HG02798 (cell line): Measurements from ENCODE around the gene ABO.
"Not testable (repeated sequence)": the region's sequence is repeated elsewhere in the genome, so short reads cannot be mapped to it uniquely, and the experiment has no call there.

Experiments used
- ATAC-seq: cut with Tn5 transposase; IDR thresholded peaks from one replicate; pipeline ENCODE4 v1.9.1; 2021; ENCODE audit warnings: mild to moderate bottlenecking; ENCODE audit not compliant: unreplicated experiment, poor library complexity

The ABO gene

GRCh38 chr9:133248726-133249295, 26.2 kb downstream of the ABO start:
- ATAC-seq, result no peak

GRCh38 chr9:133247632-133248031, 27.4 kb downstream of the ABO start:
- ATAC-seq, result no peak

GRCh38 chr9:133246991-133247390, 28.0 kb downstream of the ABO start:
- no peak for ATAC-seq

- ATAC-seq, result no peak
These were observed 28.4 kb downstream of the ABO start for GRCh38 chr9:133246562-133246961.

GRCh38 chr9:133242991-133243390, 32.0 kb downstream of the ABO start:
- no peak for ATAC-seq

- ATAC-seq, result no peak
These were observed 32.8 kb downstream of the ABO start for GRCh38 chr9:133242241-133242640.

GRCh38 chr9:133239533-133240090, 35.4 kb downstream of the ABO start:
- no peak for ATAC-seq

GRCh38 chr9:133238851-133239532, 36.0 kb downstream of the ABO start:
- ATAC-seq, result no peak

GRCh38 chr9:133238272-133238850, 36.6 kb downstream of the ABO start:
- ATAC-seq, result no peak

GRCh38 chr9:133237035-133237731, 37.8 kb downstream of the ABO start:
- ATAC-seq, result no peak

GRCh38 chr9:133236291-133237034, 38.5 kb downstream of the ABO start:
- ATAC-seq, result not testable (repeated sequence)

- no peak for ATAC-seq
These were observed 39.3 kb downstream of the ABO start for GRCh38 chr9:133235549-133236222.

GRCh38 chr9:133234577-133235322, 40.3 kb downstream of the ABO start:
- no peak for ATAC-seq

- no peak for ATAC-seq
These were observed 41.1 kb downstream of the ABO start for GRCh38 chr9:133233681-133234432.

- not testable (repeated sequence) for ATAC-seq
These were observed 43.0 kb downstream of the ABO start for GRCh38 chr9:133231934-133232568.

GRCh38 chr9:133230514-133230913, 44.5 kb downstream of the ABO start:
- ATAC-seq, result not testable (repeated sequence)

- no peak for ATAC-seq
These were observed 44.9 kb downstream of the ABO start for GRCh38 chr9:133230093-133230492.
